Colonic mucosa (tissue), 4 donors: Measurements from ENCODE around the gene PTPRN2. TPM values are rescaled to one million over a fixed set of nuclear protein-coding genes. Genes with fewer than 3 reads are reported as not detected.

Experiments used
- DNase-seq: peaks from one replicate; pipeline ENCODE4 v3.0.0-alpha.2; 2020
- H3K27ac ChIP-seq: fragments of 200-600 bp; one replicate; pipeline ENCODE4 v1.8.0; 2021
- H3K27me3 ChIP-seq: fragments of 200-600 bp; one replicate; pipeline ENCODE4 v1.8.0; 2021
- H3K36me3 ChIP-seq: fragments of 200-600 bp; one replicate; pipeline ENCODE4 v1.8.0; 2021
- H3K4me1 ChIP-seq: fragments of 200-600 bp; one replicate; pipeline ENCODE4 v1.8.0; 2021; ENCODE audit warnings: mild to moderate bottlenecking
- H3K4me3 ChIP-seq: fragments of 200-600 bp; one replicate; pipeline ENCODE4 v1.8.0; 2021
- H3K9ac ChIP-seq, 2 donors: one replicate each; pipeline ENCODE4 v1.7.0; 2013; ENCODE audit warnings: control low read depth in 2 of 2, low read depth in 2 of 2, low read length in 2 of 2
- H3K9me3 ChIP-seq: fragments of 200-600 bp; one replicate; pipeline ENCODE4 v1.8.0; 2021
- intact Hi-C: fragments of 100-400 bp; cut with DNase I; formaldehyde crosslinking; loops from one replicate; pipeline ENCODE4 v1.14.1; 2022
- total RNA-seq, 2 donors: library from RNA; stranded (reverse); fragmentation: NEBNext Ultra II Directional in 1 of 2; extraction: Animal tissue kit (Norgen Biotek cat#: 25700) in 1 of 2; gene quantifications; one replicate each; pipeline ENCODE4 v1.2.1, GENCODE V29; 2021
- TF ChIP-seq, protein P1 (sequence below): fragments of 200-600 bp; IDR thresholded peaks from one replicate; pipeline ENCODE4 v1.8.0; 2022; ENCODE audit warnings: antibody characterized with exemption, mild to moderate bottlenecking
- donor health status: healthy.
- donor health status: DM: no; HTN: no; CAD: no.
- donor health status: DM: no; HTN: no; CAD: no.

Gene PTPRN2
- total RNA-seq, 2 donors from 2014 or later = 14.7 to 21.6 TPM

DNA sequence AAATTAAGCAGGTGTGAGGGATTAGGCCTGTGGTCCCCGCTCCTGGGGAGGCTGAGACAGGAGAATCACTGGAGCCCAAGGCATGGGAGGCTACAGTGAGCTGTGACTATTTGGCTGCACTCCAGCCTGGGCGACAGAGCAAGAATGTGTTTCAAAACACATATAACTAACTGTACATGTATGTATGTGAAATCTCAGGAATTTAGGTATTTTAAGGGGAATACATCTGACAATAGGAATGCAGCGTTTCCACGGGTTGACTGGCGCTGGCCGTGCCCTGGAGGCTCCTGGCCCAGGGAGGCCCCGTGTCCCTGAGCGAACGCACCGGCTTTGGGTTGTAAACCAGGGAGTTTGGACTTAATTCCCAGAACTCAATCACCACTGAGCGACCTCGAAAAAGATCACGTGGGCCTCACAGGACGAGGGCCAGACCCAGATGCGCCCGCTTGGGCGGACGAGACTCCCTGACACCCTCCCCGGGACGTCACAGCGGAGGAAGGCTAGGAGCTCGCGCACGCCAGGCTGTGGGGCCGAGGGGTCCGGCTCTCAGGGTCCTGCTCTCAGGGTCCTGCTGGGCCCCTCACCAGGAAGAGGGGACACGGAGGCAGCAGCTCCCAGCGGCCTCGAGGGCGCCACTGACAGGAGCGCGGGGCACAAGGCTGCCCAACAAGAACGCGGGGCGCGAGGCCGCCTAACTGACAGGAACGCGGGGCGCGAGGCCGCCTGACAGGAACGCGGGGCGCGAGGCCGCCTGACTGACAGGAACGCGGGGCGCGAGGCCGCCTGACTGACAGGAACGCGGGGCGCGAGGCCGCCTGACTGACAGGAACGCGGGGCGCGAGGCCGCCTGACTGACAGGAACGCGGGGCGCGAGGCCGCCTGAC, 18.4 kb downstream of the PTPRN2 start:
- Histone ChIP-seq H3K9me3 (no peaks in the 10 kb centered on the region), H3K27ac (no peak overlapping the region), H3K9ac (no peak overlapping the region), H3K4me3 (no peak overlapping the region), H3K36me3 (no peaks in the 10 kb centered on the region), H3K27me3 (peaks cover 7% of the 10 kb centered on the region), H3K4me1 (no peaks in the 10 kb centered on the region)
- no peak for DNase-seq
- TF ChIP-seq, protein P1, sequence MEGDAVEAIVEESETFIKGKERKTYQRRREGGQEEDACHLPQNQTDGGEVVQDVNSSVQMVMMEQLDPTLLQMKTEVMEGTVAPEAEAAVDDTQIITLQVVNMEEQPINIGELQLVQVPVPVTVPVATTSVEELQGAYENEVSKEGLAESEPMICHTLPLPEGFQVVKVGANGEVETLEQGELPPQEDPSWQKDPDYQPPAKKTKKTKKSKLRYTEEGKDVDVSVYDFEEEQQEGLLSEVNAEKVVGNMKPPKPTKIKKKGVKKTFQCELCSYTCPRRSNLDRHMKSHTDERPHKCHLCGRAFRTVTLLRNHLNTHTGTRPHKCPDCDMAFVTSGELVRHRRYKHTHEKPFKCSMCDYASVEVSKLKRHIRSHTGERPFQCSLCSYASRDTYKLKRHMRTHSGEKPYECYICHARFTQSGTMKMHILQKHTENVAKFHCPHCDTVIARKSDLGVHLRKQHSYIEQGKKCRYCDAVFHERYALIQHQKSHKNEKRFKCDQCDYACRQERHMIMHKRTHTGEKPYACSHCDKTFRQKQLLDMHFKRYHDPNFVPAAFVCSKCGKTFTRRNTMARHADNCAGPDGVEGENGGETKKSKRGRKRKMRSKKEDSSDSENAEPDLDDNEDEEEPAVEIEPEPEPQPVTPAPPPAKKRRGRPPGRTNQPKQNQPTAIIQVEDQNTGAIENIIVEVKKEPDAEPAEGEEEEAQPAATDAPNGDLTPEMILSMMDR = no peak
- intact Hi-C loops = no loop called here

DNA sequence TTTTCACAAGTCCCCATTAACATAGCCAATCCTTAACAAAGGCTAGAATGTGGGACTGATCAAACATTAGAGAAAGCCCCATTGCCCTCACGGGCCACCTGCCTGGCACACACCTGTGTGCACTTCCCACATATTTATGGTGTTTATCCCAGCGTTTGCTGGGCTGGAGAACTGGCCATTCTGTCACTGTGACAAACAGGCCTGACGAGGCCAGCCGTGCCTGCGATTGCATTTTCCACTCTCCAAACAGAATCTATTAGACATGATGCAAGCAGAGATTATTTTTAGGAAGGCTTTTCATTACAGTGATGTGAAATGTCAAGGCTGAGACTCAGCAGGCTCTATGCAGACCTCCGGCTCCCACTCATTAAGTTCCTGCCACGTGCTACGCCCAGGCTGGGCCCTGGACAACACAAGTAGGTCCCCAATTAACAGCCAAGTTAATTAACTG, 20.4 kb downstream of the PTPRN2 start:
- Histone ChIP-seq H3K9me3 (no peaks in the 10 kb centered on the region), H3K4me1 (no peaks in the 10 kb centered on the region), H3K36me3 (no peaks in the 10 kb centered on the region), H3K4me3 (no peak overlapping the region), H3K27ac (no peak overlapping the region), H3K27me3 (peaks cover 7% of the 10 kb centered on the region), H3K9ac (no peak overlapping the region)
- intact Hi-C loops = no loop called here
- DNase-seq = no peak
- TF ChIP-seq, protein P1 = no peak

DNA sequence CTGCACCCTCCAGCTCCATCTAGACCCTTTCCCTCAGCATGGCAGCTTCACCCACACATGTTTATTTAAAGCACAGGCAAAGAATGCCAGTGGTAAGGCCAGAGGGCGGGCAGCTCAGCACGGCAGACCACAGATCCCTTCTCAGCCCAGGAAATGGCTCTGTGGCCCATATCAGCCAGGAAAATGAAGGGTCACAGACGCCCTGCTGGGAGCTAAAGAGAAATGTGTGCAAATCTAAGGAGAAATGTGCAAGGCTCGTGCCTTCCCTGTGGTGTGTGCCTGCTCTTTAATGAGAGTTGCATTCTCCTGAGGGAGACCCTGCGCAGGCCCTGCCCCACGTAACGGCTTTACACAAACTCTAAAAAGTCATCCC, 23.0 kb downstream of the PTPRN2 start:
- TF ChIP-seq, protein P1 = no peak
- no peaks in the 10 kb centered on the region for H3K4me1 ChIP-seq
- no peak for DNase-seq
- H3K36me3 ChIP-seq = no peaks in the 10 kb centered on the region
- H3K9me3 ChIP-seq = no peaks in the 10 kb centered on the region
- H3K4me3 ChIP-seq = no peak overlapping the region
- H3K27ac ChIP-seq = no peak overlapping the region
- no peak overlapping the region for H3K9ac ChIP-seq
- intact Hi-C loops = no loop called here
- H3K27me3 ChIP-seq = no peaks in the 10 kb centered on the region

DNA sequence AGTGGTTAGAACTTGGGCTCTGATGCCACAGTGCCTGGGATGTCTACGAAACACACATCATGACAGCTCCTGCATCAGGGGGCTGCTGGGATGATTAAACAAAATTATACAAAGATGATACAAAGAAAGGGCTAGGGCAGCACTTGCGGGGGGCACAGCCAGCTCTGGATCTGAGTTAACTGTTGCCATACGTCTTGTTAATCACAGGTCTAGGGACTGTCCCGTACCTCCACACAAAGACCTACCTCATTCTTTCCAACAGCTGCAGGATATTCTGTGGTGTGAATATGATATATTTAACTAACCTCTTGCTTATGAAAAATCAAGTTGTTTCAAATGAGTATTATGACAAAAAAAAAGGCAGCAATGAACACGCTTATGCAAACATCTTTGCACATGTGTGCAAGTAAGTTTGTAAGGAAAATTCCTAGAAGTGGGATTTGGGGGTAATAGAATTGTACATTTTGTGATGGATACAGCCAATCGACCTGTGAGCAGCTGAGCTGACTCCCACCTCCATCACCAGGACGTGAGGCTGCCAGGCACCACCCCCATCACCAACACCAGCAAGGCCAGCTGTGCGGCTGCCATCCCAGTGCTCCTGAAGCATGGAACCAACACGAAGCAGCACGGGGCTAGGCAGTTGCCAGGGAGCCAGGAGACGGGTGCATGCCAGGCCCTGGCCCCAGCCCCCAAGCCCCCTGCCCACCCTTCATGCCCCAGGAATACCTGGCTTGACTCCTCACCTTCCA, 23.5 kb downstream of the PTPRN2 start:
- Histone ChIP-seq H3K9me3 (no peaks in the 10 kb centered on the region), H3K27ac (no peak overlapping the region), H3K4me1 (no peaks in the 10 kb centered on the region), H3K9ac (no peak overlapping the region), H3K4me3 (no peak overlapping the region), H3K27me3 (no peaks in the 10 kb centered on the region), H3K36me3 (no peaks in the 10 kb centered on the region)
- intact Hi-C loops = no loop called here
- TF ChIP-seq, protein P1 = no peak
- DNase-seq = no peak

DNA sequence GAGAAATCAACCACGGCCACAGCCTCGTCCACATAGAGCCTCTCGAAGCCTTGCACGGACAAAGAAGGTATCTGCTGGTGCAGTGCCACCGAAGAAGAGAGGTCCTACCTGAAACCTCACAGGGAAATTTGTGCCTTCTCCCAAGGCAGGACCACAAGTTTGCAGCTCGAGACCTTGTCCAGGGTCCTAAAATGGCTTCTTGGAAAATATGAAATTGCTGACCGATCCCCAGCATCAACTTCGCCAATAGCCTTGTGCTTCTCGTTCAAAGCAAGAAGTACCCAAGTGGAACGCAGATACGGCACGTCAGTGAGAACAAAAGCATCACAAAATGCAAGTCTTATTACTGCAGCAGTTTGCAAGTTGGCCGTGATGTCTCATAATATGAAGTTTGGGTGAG, 24.6 kb downstream of the PTPRN2 start:
- intact Hi-C loops = no loop called here
- no peak overlapping the region for H3K4me3 ChIP-seq
- H3K4me1 ChIP-seq = no peaks in the 10 kb centered on the region
- TF ChIP-seq, protein P1 = no peak
- no peaks in the 10 kb centered on the region for H3K36me3 ChIP-seq
- no peak for DNase-seq
- H3K9me3 ChIP-seq = no peaks in the 10 kb centered on the region
- H3K9ac ChIP-seq = no peak overlapping the region
- H3K27ac ChIP-seq = no peak overlapping the region
- no peaks in the 10 kb centered on the region for H3K27me3 ChIP-seq
